CD4-positive, alpha-beta T cell treated with Interleukin-6 at 100 ng/mL for 8 hours (primary cell): ENCODE measurements around the gene CDK17.
"Not testable (repeated sequence)": the region's sequence is repeated elsewhere in the genome, so short reads cannot be mapped to it uniquely, and the experiment has no call there.

Source experiments
- DNase-seq: peaks from one replicate; pipeline ENCODE4 v3.0.0-alpha.2; 2020; ENCODE audit warnings: mixed read lengths, low spot score

CDK17 gene

GRCh38 chr12:96417688-96418087 lies 17.4 kb upstream of the CDK17 start:
- DNase-seq: not testable (repeated sequence)

GRCh38 chr12:96416033-96416799 lies 16.0 kb upstream of the CDK17 start:
- no peak for DNase-seq

- DNase-seq: no peak
Observed at GRCh38 chr12:96414637-96415036, 14.4 kb upstream of the CDK17 start.

- DNase-seq: no peak
Observed at GRCh38 chr12:96412431-96412830, 12.2 kb upstream of the CDK17 start.

- no peak for DNase-seq
Observed at GRCh38 chr12:96409731-96410130, 9.5 kb upstream of the CDK17 start.

GRCh38 chr12:96408993-96409392 lies 8.8 kb upstream of the CDK17 start:
- DNase-seq: no peak

GRCh38 chr12:96407429-96408097 lies 7.3 kb upstream of the CDK17 start:
- not testable (repeated sequence) for DNase-seq

GRCh38 chr12:96404696-96405095 lies 4.5 kb upstream of the CDK17 start:
- no peak for DNase-seq

- DNase-seq: no peak
Observed at GRCh38 chr12:96403870-96404269, 3.6 kb upstream of the CDK17 start.

GRCh38 chr12:96402522-96402921 lies 2.3 kb upstream of the CDK17 start:
- DNase-seq: not testable (repeated sequence)

GRCh38 chr12:96402061-96402460 lies 1.8 kb upstream of the CDK17 start:
- no peak for DNase-seq

GRCh38 chr12:96401076-96401871 lies 1.0 kb upstream of the CDK17 start:
- DNase-seq: peak; percentile 57

GRCh38 chr12:96400631-96401075 lies 414 bp upstream of the CDK17 start:
- no peak for DNase-seq

- peak; percentile 64 for DNase-seq
Observed at GRCh38 chr12:96399120-96399918, 920 bp downstream of the CDK17 start.

GRCh38 chr12:96398424-96399119 lies 1.7 kb downstream of the CDK17 start:
- DNase-seq: no peak

GRCh38 chr12:96397756-96398423 lies 2.3 kb downstream of the CDK17 start:
- no peak for DNase-seq

- no peak for DNase-seq
Observed at GRCh38 chr12:96396914-96397313, 3.3 kb downstream of the CDK17 start.

- no peak for DNase-seq
Observed at GRCh38 chr12:96396209-96396608, 4.0 kb downstream of the CDK17 start.

- DNase-seq: no peak
Observed at GRCh38 chr12:96395236-96395635, 5.0 kb downstream of the CDK17 start.

GRCh38 chr12:96393229-96393628 lies 7.0 kb downstream of the CDK17 start:
- DNase-seq: not testable (repeated sequence)

GRCh38 chr12:96392397-96392796 lies 7.8 kb downstream of the CDK17 start:
- DNase-seq: no peak
